GM23338 (cell line): ENCODE results near the gene MAP3K7CL. TPM values are rescaled to one million over a fixed set of nuclear protein-coding genes. Genes with fewer than 3 reads are reported as not detected.

Experiments
- ATAC-seq: fragments of 200-7000 bp; cut with Tn5 transposase; 3 replicates; pipeline ENCODE4 v1.9.1; 2020
- DNase-seq: peaks from one replicate; pipeline ENCODE4 v3.0.0-alpha.2; 2015; ENCODE audit warnings: low spot score
- H2AFZ ChIP-seq: fragments of 200-600 bp; sonication (generic); 2 replicates; pipeline ENCODE4 v1.8.0; 2016; ENCODE audit warnings: antibody characterized with exemption, mild to moderate bottlenecking, moderate library complexity
- H3F3A ChIP-seq: fragments of 200-600 bp; sonication (generic); replicated peaks from 2 replicates; pipeline ENCODE4 v1.8.0; 2017; ENCODE audit warnings: antibody characterized with exemption, mixed run types, low read depth
- H3K27ac ChIP-seq: fragments of 200-600 bp; sonication (generic); 2 replicates; pipeline ENCODE4 v1.6.1; 2016; ENCODE audit warnings: low read depth
- H3K27me3 ChIP-seq: fragments of 200-600 bp; sonication (generic); 2 replicates; pipeline ENCODE4 v1.8.0; 2016; ENCODE audit warnings: mild to moderate bottlenecking, mixed run types, moderate library complexity; ENCODE audit not compliant: insufficient read depth
- H3K36me3 ChIP-seq: fragments of 200-600 bp; sonication (generic); 2 replicates; pipeline ENCODE4 v1.8.0; 2016; ENCODE audit warnings: mild to moderate bottlenecking; ENCODE audit not compliant: insufficient read depth
- H3K4me1 ChIP-seq: fragments of 200-600 bp; sonication (generic); 2 replicates; pipeline ENCODE4 v1.8.0; 2016; ENCODE audit warnings: mild to moderate bottlenecking, moderate library complexity; ENCODE audit not compliant: insufficient read depth
- H3K4me2 ChIP-seq: fragments of 200-600 bp; sonication (generic); 2 replicates; pipeline ENCODE4 v1.7.1; 2017; ENCODE audit warnings: mixed run types
- H3K4me3 ChIP-seq: fragments of 200-600 bp; sonication (generic); 2 replicates; pipeline ENCODE4 v1.6.1; 2016; ENCODE audit warnings: mixed run types
- H3K79me2 ChIP-seq: fragments of 200-600 bp; sonication (generic); replicated peaks from 2 replicates; pipeline ENCODE4 v1.8.0; 2017; ENCODE audit warnings: mild to moderate bottlenecking; ENCODE audit not compliant: insufficient read depth
- H3K9me2 ChIP-seq: fragments of 200-600 bp; sonication (generic); 2 replicates; pipeline ENCODE4 v1.8.0; 2017; ENCODE audit not compliant: insufficient read depth
- H4K20me1 ChIP-seq: fragments of 200-600 bp; sonication (generic); replicated peaks from 2 replicates; pipeline ENCODE4 v1.8.0; 2017; ENCODE audit warnings: mild to moderate bottlenecking; ENCODE audit not compliant: insufficient read depth
- H3K27ac Mint-ChIP-seq: 2 replicates; pipeline ENCODE4 v1.8.0; 2020; ENCODE audit warnings: inconsistent platforms, mild to moderate bottlenecking, moderate library complexity, mixed read lengths
- H3K27me3 Mint-ChIP-seq: 3 replicates; pipeline ENCODE4 v1.8.0; 2022; ENCODE audit warnings: low read depth, mild to moderate bottlenecking, moderate library complexity, mixed read lengths, inconsistent platforms; ENCODE audit not compliant: insufficient read depth, poor library complexity
- H3K36me3 Mint-ChIP-seq: 3 replicates; pipeline ENCODE4 v1.8.0; 2021; ENCODE audit warnings: low read depth, mild to moderate bottlenecking, inconsistent platforms, moderate library complexity, mixed read lengths
- H3K4me1 Mint-ChIP-seq: 3 replicates; pipeline ENCODE4 v1.8.0; 2020; ENCODE audit warnings: mild to moderate bottlenecking, inconsistent platforms, mixed read lengths
- H3K4me3 Mint-ChIP-seq: 3 replicates; pipeline ENCODE4 v1.8.0; 2021; ENCODE audit warnings: moderate library complexity, mild to moderate bottlenecking, inconsistent platforms, mixed read lengths
- H3K9me3 Mint-ChIP-seq: 3 replicates; pipeline ENCODE4 v1.8.0; 2020; ENCODE audit warnings: moderate library complexity, mild to moderate bottlenecking, inconsistent platforms, mixed read lengths
- CREB1 ChIP-seq: fragments of 250-450 bp; sonication (Bioruptor Pico); IDR thresholded peaks from 2 replicates; pipeline ENCODE4 v1.5.0; 2020; ENCODE audit warnings: low read depth, mild to moderate bottlenecking, moderate library complexity
- CTCF ChIP-seq, 2 experiments: fragments of 200-600 bp in 1 of 2; sonication (generic) in 1 of 2; conservative IDR thresholded peaks; 2 replicates each; pipeline versions ENCODE4 v1.5.1 to v1.6.1; 2016 to 2017; ENCODE audit warnings: antibody characterized with exemption in 2 of 2, low read depth in 2 of 2, mild to moderate bottlenecking in 2 of 2, moderate library complexity in 1 of 2
- ETS1 ChIP-seq: IDR thresholded peaks from 2 replicates; pipeline ENCODE4 v1.6.1; 2016; ENCODE audit warnings: antibody characterized with exemption
- EZH2 ChIP-seq: fragments of 200-600 bp; sonication (generic); IDR thresholded peaks from one replicate; pipeline ENCODE4 v1.8.0; 2017; ENCODE audit warnings: antibody characterized with exemption, mild to moderate bottlenecking, low read depth; ENCODE audit not compliant: unreplicated experiment
- EZH2phosphoT487 ChIP-seq: fragments of 200-600 bp; sonication (generic); IDR thresholded peaks from one replicate; pipeline ENCODE4 v1.8.1; 2018; ENCODE audit warnings: antibody characterized with exemption; ENCODE audit not compliant: unreplicated experiment
- JUNB ChIP-seq: IDR thresholded peaks from one replicate; pipeline ENCODE4 v1.6.1; 2016; ENCODE audit warnings: antibody characterized with exemption; ENCODE audit not compliant: unreplicated experiment
- NANOG ChIP-seq: IDR thresholded peaks from 2 replicates; pipeline ENCODE4 v1.6.1; 2016; ENCODE audit warnings: antibody characterized with exemption, borderline replicate concordance
- POLR2AphosphoS5 ChIP-seq: IDR thresholded peaks from 2 replicates; pipeline ENCODE4 v1.6.1; 2016; ENCODE audit warnings: antibody characterized with exemption, low read depth
- REST ChIP-seq: IDR thresholded peaks from one replicate; pipeline ENCODE4 v1.6.1; 2018; ENCODE audit warnings: antibody characterized with exemption; ENCODE audit not compliant: unreplicated experiment
- STAT1 ChIP-seq: IDR thresholded peaks from one replicate; pipeline ENCODE4 v1.6.1; 2016; ENCODE audit warnings: antibody characterized with exemption; ENCODE audit not compliant: unreplicated experiment
- ZNF114 ChIP-seq: fragments of 250-450 bp; sonication (Bioruptor Pico); IDR thresholded peaks from 2 replicates; pipeline ENCODE4 v1.5.0; 2020; ENCODE audit warnings: mild to moderate bottlenecking, moderate library complexity
- ZNF331 ChIP-seq: fragments of 250-450 bp; sonication (Bioruptor Pico); IDR thresholded peaks from 2 replicates; pipeline ENCODE4 v1.5.0; 2020; ENCODE audit warnings: low read depth, mild to moderate bottlenecking, moderate library complexity
- ZNF462 ChIP-seq: fragments of 250-450 bp; sonication (Bioruptor Pico); IDR thresholded peaks from 2 replicates; pipeline ENCODE4 v1.5.0; 2020; ENCODE audit warnings: mild to moderate bottlenecking, moderate library complexity
- polyA plus RNA-seq: library from polyadenylated mRNA; unstranded; fragments of >200 nt; fragmentation: Nextera tagmentation; extraction: Ambion mirVana; gene quantifications from 2 replicates; pipeline ENCODE4 v1.2.1, GENCODE V29; 2016
- total RNA-seq: library from RNA; depleted of rRNA; stranded (reverse); fragments of >200 nt; shearing (Covaris generic); gene quantifications from 2 replicates; pipeline ENCODE4 v1.2.3, GENCODE V29; 2014

Gene MAP3K7CL
- total and polyA plus RNA-seq, 2 experiments from 2014 or later, result 2.4 to 3.6 TPM

GRCh38 chr21:29168891-29169315 lies 38.5 kb downstream of the MAP3K7CL start (continued):
- TF ChIP-seq STAT1 (no peak), ZNF331 (no peak), JUNB (no peak)

- H4K20me1 ChIP-seq, result no peaks in the 10 kb centered on the region
- TF ChIP-seq EZH2phosphoT487 (no peak), JUNB (no peak), REST (no peak), EZH2 (no peak), CTCF (conservative IDR thresholded peaks at IDR 0.05; ENCODE audit: low read depth in 2 of 2) (no peak), ZNF114 (CRISPR knock-in tag) (no peak), STAT1 (no peak), ZNF331 (no peak), ETS1 (no peak), POLR2AphosphoS5 (no peak), NANOG (no peak), CREB1 (CRISPR knock-in tag) (no peak), ZNF462 (CRISPR knock-in tag) (no peak)
- H3K9me2 ChIP-seq, result no peaks in the 10 kb centered on the region
- no peak overlapping the region for H3K27ac ChIP-seq
- Mint-ChIP-seq H3K36me3 (no peaks in the 10 kb centered on the region), H3K27ac (no peak overlapping the region), H3K4me1 (no peaks in the 10 kb centered on the region), H3K9me3 (no peaks in the 10 kb centered on the region), H3K27me3 (no peaks in the 10 kb centered on the region), H3K4me3 (no peak overlapping the region)
- DNase-seq, result no peak
- no peaks in the 10 kb centered on the region for H3F3A ChIP-seq
- no peak for ATAC-seq
- no peaks in the 10 kb centered on the region for H3K79me2 ChIP-seq
- H3K4me2 ChIP-seq, result no peak overlapping the region
- no peaks in the 10 kb centered on the region for H3K4me1 ChIP-seq
- H3K4me3 ChIP-seq, result no peak overlapping the region
- no peaks in the 10 kb centered on the region for H3K36me3 ChIP-seq
- no peak overlapping the region for H2AFZ ChIP-seq
- H3K27me3 ChIP-seq, result no peaks in the 10 kb centered on the region
Measured at GRCh38 chr21:29170944-29171343, 40.5 kb downstream of the MAP3K7CL start.
